GM23338 (cell line): ENCODE results near the gene IGF1R. TPM values are rescaled to one million over a fixed set of nuclear protein-coding genes. Genes with fewer than 3 reads are reported as not detected.
A peak's percentile ranks its signal among the peaks of the same experiment; 100 is the strongest.

Experiments
- ATAC-seq: fragments of 200-7000 bp; cut with Tn5 transposase; 3 replicates; pipeline ENCODE4 v1.9.1; 2020
- DNase-seq: peaks from one replicate; pipeline ENCODE4 v3.0.0-alpha.2; 2015; ENCODE audit warnings: low spot score
- H2AFZ ChIP-seq: fragments of 200-600 bp; sonication (generic); 2 replicates; pipeline ENCODE4 v1.8.0; 2016; ENCODE audit warnings: antibody characterized with exemption, mild to moderate bottlenecking, moderate library complexity
- H3F3A ChIP-seq: fragments of 200-600 bp; sonication (generic); replicated peaks from 2 replicates; pipeline ENCODE4 v1.8.0; 2017; ENCODE audit warnings: antibody characterized with exemption, mixed run types, low read depth
- H3K27ac ChIP-seq: fragments of 200-600 bp; sonication (generic); 2 replicates; pipeline ENCODE4 v1.6.1; 2016; ENCODE audit warnings: low read depth
- H3K27me3 ChIP-seq: fragments of 200-600 bp; sonication (generic); 2 replicates; pipeline ENCODE4 v1.8.0; 2016; ENCODE audit warnings: mild to moderate bottlenecking, mixed run types, moderate library complexity; ENCODE audit not compliant: insufficient read depth
- H3K36me3 ChIP-seq: fragments of 200-600 bp; sonication (generic); 2 replicates; pipeline ENCODE4 v1.8.0; 2016; ENCODE audit warnings: mild to moderate bottlenecking; ENCODE audit not compliant: insufficient read depth
- H3K4me1 ChIP-seq: fragments of 200-600 bp; sonication (generic); 2 replicates; pipeline ENCODE4 v1.8.0; 2016; ENCODE audit warnings: mild to moderate bottlenecking, moderate library complexity; ENCODE audit not compliant: insufficient read depth
- H3K4me2 ChIP-seq: fragments of 200-600 bp; sonication (generic); 2 replicates; pipeline ENCODE4 v1.7.1; 2017; ENCODE audit warnings: mixed run types
- H3K4me3 ChIP-seq: fragments of 200-600 bp; sonication (generic); 2 replicates; pipeline ENCODE4 v1.6.1; 2016; ENCODE audit warnings: mixed run types
- H3K79me2 ChIP-seq: fragments of 200-600 bp; sonication (generic); replicated peaks from 2 replicates; pipeline ENCODE4 v1.8.0; 2017; ENCODE audit warnings: mild to moderate bottlenecking; ENCODE audit not compliant: insufficient read depth
- H3K9me2 ChIP-seq: fragments of 200-600 bp; sonication (generic); 2 replicates; pipeline ENCODE4 v1.8.0; 2017; ENCODE audit not compliant: insufficient read depth
- H4K20me1 ChIP-seq: fragments of 200-600 bp; sonication (generic); replicated peaks from 2 replicates; pipeline ENCODE4 v1.8.0; 2017; ENCODE audit warnings: mild to moderate bottlenecking; ENCODE audit not compliant: insufficient read depth
- H3K27ac Mint-ChIP-seq: 2 replicates; pipeline ENCODE4 v1.8.0; 2020; ENCODE audit warnings: inconsistent platforms, mild to moderate bottlenecking, moderate library complexity, mixed read lengths
- H3K27me3 Mint-ChIP-seq: 3 replicates; pipeline ENCODE4 v1.8.0; 2022; ENCODE audit warnings: low read depth, mild to moderate bottlenecking, moderate library complexity, mixed read lengths, inconsistent platforms; ENCODE audit not compliant: insufficient read depth, poor library complexity
- H3K36me3 Mint-ChIP-seq: 3 replicates; pipeline ENCODE4 v1.8.0; 2021; ENCODE audit warnings: low read depth, mild to moderate bottlenecking, inconsistent platforms, moderate library complexity, mixed read lengths
- H3K4me1 Mint-ChIP-seq: 3 replicates; pipeline ENCODE4 v1.8.0; 2020; ENCODE audit warnings: mild to moderate bottlenecking, inconsistent platforms, mixed read lengths
- H3K4me3 Mint-ChIP-seq: 3 replicates; pipeline ENCODE4 v1.8.0; 2021; ENCODE audit warnings: moderate library complexity, mild to moderate bottlenecking, inconsistent platforms, mixed read lengths
- H3K9me3 Mint-ChIP-seq: 3 replicates; pipeline ENCODE4 v1.8.0; 2020; ENCODE audit warnings: moderate library complexity, mild to moderate bottlenecking, inconsistent platforms, mixed read lengths
- CREB1 ChIP-seq: fragments of 250-450 bp; sonication (Bioruptor Pico); IDR thresholded peaks from 2 replicates; pipeline ENCODE4 v1.5.0; 2020; ENCODE audit warnings: low read depth, mild to moderate bottlenecking, moderate library complexity
- CTCF ChIP-seq, 2 experiments: fragments of 200-600 bp in 1 of 2; sonication (generic) in 1 of 2; conservative IDR thresholded peaks; 2 replicates each; pipeline versions ENCODE4 v1.5.1 to v1.6.1; 2016 to 2017; ENCODE audit warnings: antibody characterized with exemption in 2 of 2, low read depth in 2 of 2, mild to moderate bottlenecking in 2 of 2, moderate library complexity in 1 of 2
- ETS1 ChIP-seq: IDR thresholded peaks from 2 replicates; pipeline ENCODE4 v1.6.1; 2016; ENCODE audit warnings: antibody characterized with exemption
- EZH2 ChIP-seq: fragments of 200-600 bp; sonication (generic); IDR thresholded peaks from one replicate; pipeline ENCODE4 v1.8.0; 2017; ENCODE audit warnings: antibody characterized with exemption, mild to moderate bottlenecking, low read depth; ENCODE audit not compliant: unreplicated experiment
- EZH2phosphoT487 ChIP-seq: fragments of 200-600 bp; sonication (generic); IDR thresholded peaks from one replicate; pipeline ENCODE4 v1.8.1; 2018; ENCODE audit warnings: antibody characterized with exemption; ENCODE audit not compliant: unreplicated experiment
- JUNB ChIP-seq: IDR thresholded peaks from one replicate; pipeline ENCODE4 v1.6.1; 2016; ENCODE audit warnings: antibody characterized with exemption; ENCODE audit not compliant: unreplicated experiment
- NANOG ChIP-seq: IDR thresholded peaks from 2 replicates; pipeline ENCODE4 v1.6.1; 2016; ENCODE audit warnings: antibody characterized with exemption, borderline replicate concordance
- POLR2AphosphoS5 ChIP-seq: IDR thresholded peaks from 2 replicates; pipeline ENCODE4 v1.6.1; 2016; ENCODE audit warnings: antibody characterized with exemption, low read depth
- REST ChIP-seq: IDR thresholded peaks from one replicate; pipeline ENCODE4 v1.6.1; 2018; ENCODE audit warnings: antibody characterized with exemption; ENCODE audit not compliant: unreplicated experiment
- STAT1 ChIP-seq: IDR thresholded peaks from one replicate; pipeline ENCODE4 v1.6.1; 2016; ENCODE audit warnings: antibody characterized with exemption; ENCODE audit not compliant: unreplicated experiment
- ZNF114 ChIP-seq: fragments of 250-450 bp; sonication (Bioruptor Pico); IDR thresholded peaks from 2 replicates; pipeline ENCODE4 v1.5.0; 2020; ENCODE audit warnings: mild to moderate bottlenecking, moderate library complexity
- ZNF331 ChIP-seq: fragments of 250-450 bp; sonication (Bioruptor Pico); IDR thresholded peaks from 2 replicates; pipeline ENCODE4 v1.5.0; 2020; ENCODE audit warnings: low read depth, mild to moderate bottlenecking, moderate library complexity
- ZNF462 ChIP-seq: fragments of 250-450 bp; sonication (Bioruptor Pico); IDR thresholded peaks from 2 replicates; pipeline ENCODE4 v1.5.0; 2020; ENCODE audit warnings: mild to moderate bottlenecking, moderate library complexity
- polyA plus RNA-seq: library from polyadenylated mRNA; unstranded; fragments of >200 nt; fragmentation: Nextera tagmentation; extraction: Ambion mirVana; gene quantifications from 2 replicates; pipeline ENCODE4 v1.2.1, GENCODE V29; 2016
- total RNA-seq: library from RNA; depleted of rRNA; stranded (reverse); fragments of >200 nt; shearing (Covaris generic); gene quantifications from 2 replicates; pipeline ENCODE4 v1.2.3, GENCODE V29; 2014

IGF1R gene
- total and polyA plus RNA-seq, 2 experiments from 2014 or later, result 20.4 to 92.2 TPM

- H3K27me3 Mint-ChIP-seq, result peaks cover 18% of the 10 kb centered on the region
- no peak for ATAC-seq
- H3K4me3 Mint-ChIP-seq, result no peak overlapping the region
- H3K27me3 ChIP-seq, result no peaks in the 10 kb centered on the region
- H3K36me3 Mint-ChIP-seq, result peaks cover 19% of the 10 kb centered on the region
- no peaks in the 10 kb centered on the region for H3K36me3 ChIP-seq
- peaks cover 8% of the 10 kb centered on the region for H3K9me3 Mint-ChIP-seq
- 0 out of 2 replicates have a peak, but pooled peaks cover 3% of the 10 kb centered on the region for H3K9me2 ChIP-seq
- peaks cover 7% of the 10 kb centered on the region; the same call in 1 of the 2 replicates for H3F3A ChIP-seq
- H3K4me2 ChIP-seq, result 0 out of 2 replicates have a peak overlapping the region, but pooled peaks have one; percentile 34
- peaks cover 100% of the 10 kb centered on the region for H3K79me2 ChIP-seq
- peak overlapping the region; percentile 38; the same call in 1 of the 2 replicates for H3K27ac Mint-ChIP-seq
- H3K4me1 ChIP-seq, result peaks cover 91% of the 10 kb centered on the region
- H4K20me1 ChIP-seq, result peaks cover 74% of the 10 kb centered on the region
- H3K4me1 Mint-ChIP-seq, result peaks cover 79% of the 10 kb centered on the region
- H2AFZ ChIP-seq, result no peak overlapping the region
- peak overlapping the region; percentile 14; the same call in 1 of the 2 replicates for H3K27ac ChIP-seq
- no peak for TF ChIP-seq CTCF (conservative IDR thresholded peaks at IDR 0.05; ENCODE audit: low read depth in 2 of 2)
- no peak for TF ChIP-seq NANOG
- no peak for TF ChIP-seq REST
- no peak for TF ChIP-seq ZNF462 (CRISPR knock-in tag)
- TF ChIP-seq STAT1, result no peak
- TF ChIP-seq ETS1, result no peak
- no peak for TF ChIP-seq EZH2
- no peak for TF ChIP-seq ZNF114 (CRISPR knock-in tag)
- no peak for TF ChIP-seq POLR2AphosphoS5
- no peak for TF ChIP-seq EZH2phosphoT487
- no peak for TF ChIP-seq ZNF331 (CRISPR knock-in tag)
- no peak for TF ChIP-seq CREB1
- TF ChIP-seq JUNB, result no peak
- no peak for DNase-seq
- H3K4me3 ChIP-seq, result no peak overlapping the region
Observed at GRCh38 chr15:98715401-98715800, 67.1 kb downstream of the IGF1R start.
